CD4-positive, alpha-beta T cell treated with Interleukin-4 for 4 hours (primary cell): Measurements from ENCODE around the gene ACVR2B.

Source experiments
- DNase-seq: peaks from one replicate; pipeline ENCODE4 v3.0.0-alpha.2; 2020

ACVR2B gene

GRCh38 chr3:38489766-38490165 lies 36.1 kb downstream of the ACVR2B start:
- no peak for DNase-seq

GRCh38 chr3:38490281-38491030 lies 36.8 kb downstream of the ACVR2B start:
- DNase-seq: no peak

GRCh38 chr3:38491215-38491614 lies 37.5 kb downstream of the ACVR2B start:
- DNase-seq: no peak

GRCh38 chr3:38493031-38493430 lies 39.3 kb downstream of the ACVR2B start:
- no peak for DNase-seq

DNA sequence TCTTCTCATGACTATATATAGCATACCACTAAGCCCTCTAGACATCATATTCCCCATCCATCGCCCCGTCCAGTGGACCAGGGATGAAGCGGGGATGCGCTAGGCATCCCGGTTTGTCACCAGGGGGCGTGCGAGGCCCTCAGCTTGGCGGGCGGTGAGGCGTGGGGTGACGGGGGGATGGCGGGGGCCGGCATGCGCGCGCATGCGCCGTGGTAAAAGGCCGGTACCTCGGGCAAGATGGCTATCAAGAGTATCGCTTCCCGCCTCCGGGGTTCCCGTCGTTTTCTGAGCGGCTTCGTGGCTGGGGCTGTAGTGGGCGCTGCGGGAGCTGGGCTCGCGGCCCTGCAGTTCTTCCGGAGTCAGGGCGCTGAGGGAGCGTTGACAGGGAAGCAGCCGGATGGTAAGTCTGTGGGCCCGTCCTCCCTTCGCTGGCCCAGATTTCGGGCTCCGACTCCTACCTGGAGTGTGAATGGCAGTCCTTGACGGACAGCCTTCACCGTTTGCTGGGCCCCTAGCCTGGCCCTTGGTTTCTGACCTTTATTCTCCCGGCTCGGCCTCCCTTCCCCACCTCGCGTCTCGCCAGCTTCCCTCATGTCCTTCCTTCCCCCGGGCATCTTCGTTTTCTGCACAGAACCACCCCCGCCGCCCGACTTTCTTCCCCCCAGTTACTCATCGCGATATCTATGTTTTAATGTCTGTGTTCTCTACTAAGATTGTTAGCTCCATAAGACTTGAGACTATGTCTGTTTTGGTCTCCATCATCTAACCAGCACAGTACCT lies 42.6 kb downstream of the ACVR2B start, which contains the start of gene EXOG:
EXOG (plus strand) TSS at position 210 of the 780 bp plus-strand sequence; CDS start at position 238, 28 bp downstream.
- DNase-seq: peak; percentile 93

DNA sequence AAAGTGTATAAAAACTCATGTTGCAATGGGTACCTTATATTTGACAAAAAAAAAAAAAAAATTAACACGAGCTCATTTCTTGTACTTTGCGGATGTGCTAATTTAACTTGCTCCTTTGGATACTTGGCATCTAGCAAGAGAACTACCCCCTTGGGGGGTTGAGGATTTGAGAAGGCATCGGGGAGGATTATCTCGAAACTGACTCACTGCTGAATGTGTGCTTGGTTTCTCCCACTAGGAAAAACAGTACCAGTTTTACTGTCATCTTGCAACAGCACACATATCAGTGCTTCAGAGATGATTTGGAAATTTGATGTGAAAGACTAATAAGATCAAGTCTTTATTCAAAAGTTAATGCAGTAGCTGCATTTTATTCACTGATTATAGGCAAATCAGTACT lies 43.3 kb downstream of the ACVR2B start:
- no peak for DNase-seq

- DNase-seq: no peak
Measured at GRCh38 chr3:38500688-38501417, 47.2 kb downstream of the ACVR2B start.

DNA sequence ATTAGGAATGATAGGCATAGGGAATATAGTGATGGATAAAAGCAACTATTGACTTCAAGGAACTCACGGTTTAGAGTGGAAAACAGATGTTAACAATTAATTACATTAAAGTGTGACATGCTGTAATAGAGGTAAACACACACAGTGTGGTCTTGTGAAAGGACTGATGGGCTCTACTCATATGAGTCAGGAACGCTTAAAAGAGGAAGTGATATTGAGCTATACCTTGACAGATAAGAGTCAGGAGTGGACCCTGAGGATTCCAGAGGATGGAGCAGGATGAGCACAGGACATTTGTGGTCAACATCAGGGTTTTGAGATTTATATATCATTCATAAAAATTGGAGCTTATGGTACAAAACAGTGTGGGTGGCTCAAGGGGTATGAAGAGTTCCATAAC lies 53.4 kb downstream of the ACVR2B start:
- DNase-seq: no peak

- DNase-seq: no peak
Measured at GRCh38 chr3:38509732-38510131, 56.0 kb downstream of the ACVR2B start.

- DNase-seq: no peak
Measured at GRCh38 chr3:38510631-38511030, 56.9 kb downstream of the ACVR2B start.

GRCh38 chr3:38511546-38511945 lies 57.9 kb downstream of the ACVR2B start:
- no peak for DNase-seq

DNA sequence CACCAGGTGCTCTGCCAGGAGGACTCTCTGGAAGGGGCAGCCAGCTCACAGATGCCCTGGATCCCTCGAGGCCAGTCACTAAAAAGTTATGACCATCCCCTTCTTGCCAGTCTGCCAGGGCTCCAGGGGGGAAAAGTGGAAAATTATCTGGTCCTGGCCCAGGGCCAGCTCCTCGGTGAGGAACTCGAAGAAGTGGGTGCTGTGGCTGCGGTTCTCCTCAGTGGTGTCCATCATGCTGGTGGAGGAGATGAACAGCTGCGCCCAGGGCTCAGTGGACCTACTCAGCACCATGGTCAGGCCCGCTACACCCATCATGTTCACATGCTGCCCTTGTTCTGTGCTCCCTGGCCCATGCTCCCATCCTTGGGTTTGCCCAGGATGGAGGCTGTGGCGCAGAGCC lies 61.7 kb downstream of the ACVR2B start:
- DNase-seq: no peak

GRCh38 chr3:38516669-38517068 lies 63.0 kb downstream of the ACVR2B start:
- no peak for DNase-seq

DNA sequence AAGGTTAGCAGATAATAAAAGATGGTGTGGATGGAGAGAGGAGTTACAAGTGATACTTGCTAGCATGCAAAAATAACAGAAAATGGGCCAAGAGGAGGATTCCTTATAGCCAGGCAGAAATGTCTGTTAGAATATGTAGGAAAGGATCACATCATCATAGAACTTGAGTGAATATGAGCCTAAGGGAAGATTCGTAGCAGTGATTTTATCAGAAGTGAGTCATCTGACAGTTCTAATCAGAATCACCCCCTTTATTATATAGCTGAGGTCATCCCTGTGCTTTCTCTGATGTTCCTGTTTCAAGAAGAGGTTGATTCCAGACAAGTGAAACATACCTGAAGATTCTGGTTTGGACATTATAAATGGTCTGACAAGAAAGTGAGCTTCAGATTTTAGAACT lies 65.3 kb downstream of the ACVR2B start:
- DNase-seq: peak; percentile 8

GRCh38 chr3:38519651-38520050 lies 66.0 kb downstream of the ACVR2B start:
- DNase-seq: peak; percentile 65

- peak; percentile 63 for DNase-seq
Measured at GRCh38 chr3:38521391-38521987, 67.8 kb downstream of the ACVR2B start.

GRCh38 chr3:38522002-38522401 lies 68.3 kb downstream of the ACVR2B start:
- DNase-seq: no peak

DNA sequence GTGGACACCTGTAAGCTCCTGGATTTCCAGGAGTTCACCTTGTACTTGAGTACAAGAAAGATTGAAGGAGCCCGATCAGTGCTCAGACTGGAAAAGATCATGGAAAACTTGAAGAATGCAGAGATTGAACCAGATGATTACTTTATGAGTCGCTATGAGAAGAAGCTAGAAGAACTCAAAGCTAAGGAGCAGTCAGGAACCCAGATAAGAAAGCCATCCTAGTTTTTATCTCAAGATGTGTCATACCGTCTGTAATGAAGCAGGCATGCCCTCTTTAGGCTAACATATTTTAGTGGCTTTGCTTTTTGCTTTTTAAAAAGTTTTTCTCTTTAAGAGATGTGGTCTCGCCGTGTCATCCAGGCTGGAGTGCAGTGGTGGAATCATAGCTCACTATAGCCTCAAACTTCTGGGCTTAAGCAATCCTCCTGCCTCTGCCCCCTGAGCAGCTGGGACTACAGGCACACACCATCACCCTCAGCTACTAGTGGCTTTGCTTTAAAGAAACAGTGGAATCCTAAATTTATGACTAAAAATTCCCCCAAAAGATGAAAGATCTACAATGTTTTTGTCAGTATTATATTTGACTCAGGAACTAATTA lies 70.5 kb downstream of the ACVR2B start:
- no peak for DNase-seq

DNA sequence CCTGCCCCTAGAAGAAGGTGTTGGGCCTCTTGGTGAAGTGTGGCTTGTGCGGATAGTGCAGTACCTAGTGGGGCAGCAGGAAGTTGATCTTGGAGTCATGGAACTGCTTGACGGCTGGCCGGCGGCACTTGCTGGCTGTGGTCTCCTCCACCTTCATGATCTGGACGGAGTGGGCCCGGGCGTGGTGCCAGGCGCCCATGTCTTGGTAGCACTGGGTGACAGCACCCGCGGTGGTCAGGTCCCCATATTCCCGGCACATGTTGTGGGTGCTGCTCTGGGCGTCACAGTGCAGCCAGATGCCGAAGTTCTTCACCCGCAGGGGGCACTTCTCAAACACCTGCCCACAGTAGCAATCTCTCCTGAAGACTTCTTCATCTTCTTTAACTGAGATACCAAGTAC lies 73.1 kb downstream of the ACVR2B start:
- no peak for DNase-seq

- DNase-seq: no peak
Measured at GRCh38 chr3:38528457-38528856, 74.8 kb downstream of the ACVR2B start.

DNA sequence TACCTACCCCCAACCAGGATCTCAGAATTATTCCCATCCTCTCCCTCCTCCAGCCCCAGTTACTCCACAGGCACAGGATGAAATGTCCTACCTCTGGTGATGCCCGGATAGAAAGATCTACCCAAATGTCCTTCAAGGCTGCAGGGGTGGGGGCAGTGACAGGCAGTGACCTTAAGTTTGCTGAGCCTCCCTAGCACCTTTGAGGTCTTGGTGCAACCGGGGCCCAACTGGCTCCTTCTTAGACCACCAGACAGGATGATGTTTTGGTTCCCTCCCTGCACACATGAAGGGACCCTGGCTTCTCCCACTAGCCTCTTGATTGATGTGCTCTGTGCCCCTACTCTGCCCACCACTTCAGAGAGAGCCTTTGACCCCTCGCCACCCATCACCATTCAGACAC lies 78.8 kb downstream of the ACVR2B start:
- DNase-seq: no peak

DNA sequence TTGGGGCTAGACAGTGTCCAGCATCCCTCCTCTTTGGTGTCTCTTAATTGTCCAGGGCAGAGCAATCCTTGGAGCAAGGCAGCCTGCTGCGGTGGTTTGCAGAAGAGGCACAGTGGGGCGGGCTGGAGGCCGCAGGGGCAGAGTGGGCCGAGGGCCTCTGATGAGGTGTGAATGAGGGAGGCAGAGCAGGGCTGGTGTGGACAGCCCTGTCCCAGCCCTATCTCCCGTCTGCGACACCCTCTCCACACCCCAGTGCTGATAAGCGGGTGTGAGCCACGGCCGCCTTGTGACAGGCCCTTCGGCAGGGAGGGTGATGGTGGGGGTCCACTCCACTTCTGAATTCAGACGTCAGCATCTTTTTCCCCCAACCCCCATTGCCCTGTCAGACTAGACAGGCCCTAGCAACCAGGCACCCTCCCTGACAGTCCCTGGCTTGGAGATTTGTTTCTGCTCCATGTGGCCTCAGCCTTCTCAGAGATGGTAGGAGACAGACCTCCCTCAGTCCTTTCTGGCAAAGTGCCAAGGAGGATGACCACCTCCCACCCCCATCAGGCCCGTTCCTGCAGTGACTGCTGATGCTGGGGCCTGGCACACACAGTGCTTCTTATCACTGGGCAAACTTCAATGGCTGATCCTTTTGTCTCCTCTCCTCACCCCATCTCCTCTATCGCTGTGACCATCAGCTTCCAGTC lies 79.7 kb downstream of the ACVR2B start:
- no peak for DNase-seq
